Measurements from ENCODE around the gene ELAVL1.

DNA sequence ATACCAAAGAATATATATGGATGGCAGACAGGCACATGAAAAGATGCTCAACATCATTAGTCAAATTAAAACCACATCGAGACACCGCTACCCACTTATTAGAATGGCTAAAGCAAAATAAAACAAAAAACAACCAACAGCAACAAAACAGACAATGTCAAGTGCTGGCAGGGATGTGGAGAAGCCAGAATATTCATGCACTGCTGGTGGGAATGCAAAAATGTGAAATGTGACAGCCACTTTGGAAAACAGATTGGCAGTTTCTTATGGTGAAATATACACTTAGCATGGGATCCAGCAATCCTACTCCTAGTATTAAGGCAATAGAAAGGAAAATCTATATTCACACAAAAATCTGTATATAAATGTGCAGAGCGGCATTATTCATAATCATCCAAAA lies 8.6 kb downstream of the ELAVL1 start:
- no peak for TF ChIP-seq CTCF (IDR thresholded peaks at IDR 0.05; ENCODE audit: low read length)
- TF ChIP-seq EZH2 (optimal IDR thresholded peaks at IDR 0.05; ENCODE audit: low read depth, low read length) = no peak

Data from MM.1S (cell line).